HL-60/S4 treated with phorbol 12-myristate 13-acetate at 8.2 ng/mL for 4 days and 3 days (cell line): ENCODE measurements around the gene TMCC2.

Source experiments
- in situ Hi-C: fragments of 300-500 bp; cut with MboI; formaldehyde crosslinking; loops from 2 replicates; pipeline ENCODE4 v1.15.0; 2022; ENCODE audit warnings: low sequenced_read_pairs

The TMCC2 gene

DNA sequence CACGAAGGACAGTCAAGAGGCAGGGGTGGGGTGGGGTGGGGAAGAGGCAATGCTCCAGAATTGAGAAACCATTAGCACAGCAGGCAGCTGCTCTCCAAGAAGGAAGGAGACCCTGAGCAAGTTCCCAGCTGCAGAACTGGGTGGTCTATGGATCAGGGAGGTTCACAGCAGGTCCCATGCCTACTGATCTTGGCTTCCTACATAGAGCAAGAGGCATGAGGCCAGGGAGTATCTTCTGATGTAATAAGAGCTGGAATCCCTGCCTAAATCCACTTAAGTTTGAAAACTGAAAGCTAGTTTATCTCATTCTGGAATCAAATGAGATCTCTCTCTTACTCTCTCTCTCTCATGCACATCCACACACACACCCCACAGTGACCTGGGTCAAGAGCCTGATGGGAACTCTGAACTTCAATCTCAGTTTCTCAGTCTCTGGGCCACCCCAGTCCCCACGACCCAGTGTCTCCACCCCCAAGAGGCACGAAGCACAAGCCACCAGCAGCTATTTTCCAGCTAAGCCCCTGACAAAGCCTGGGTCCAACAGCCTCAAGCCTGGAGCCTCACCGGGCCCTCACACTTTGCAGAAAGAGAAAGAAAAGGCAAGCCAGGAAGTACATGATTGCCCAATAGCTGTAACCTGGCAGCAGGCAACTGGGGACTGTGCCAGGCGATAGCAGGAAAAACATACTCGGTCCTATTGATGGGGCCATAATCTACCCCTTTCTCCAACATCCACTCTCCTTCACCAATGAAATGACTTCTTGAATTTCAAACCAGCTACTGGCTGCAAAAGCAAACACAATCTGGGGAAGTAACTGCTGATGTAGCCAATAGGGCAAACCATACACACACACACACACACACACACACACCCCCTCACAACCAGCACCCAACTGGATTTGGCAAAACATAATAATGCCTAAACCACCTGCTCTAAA is 91.6 kb downstream of the TMCC2 start:
- in situ Hi-C loops, result loop anchor here (5.0 kb wide), 1 partner anchor 37 kb away; no protein-coding TSS in a partner anchor

GRCh38 chr1:205321162-205321958 is 93.6 kb downstream of the TMCC2 start, which contains the start of gene NUAK2:
Gene NUAK2 (minus strand): TSS chr1:205321745. CDS start chr1:205321628, 117 bp downstream.
- in situ Hi-C loops, result loop anchor here (5.0 kb wide), 1 partner anchor 39 kb away; no protein-coding TSS in a partner anchor

- in situ Hi-C loops, result loop anchor here (5.0 kb wide), 1 partner anchor 40 kb away; no protein-coding TSS in a partner anchor
Measured at GRCh38 chr1:205321959-205322283, 94.2 kb downstream of the TMCC2 start.
